CD4-positive, alpha-beta T cell (primary cell): ENCODE results near the gene PTPRS. TPM values are rescaled to one million over a fixed set of nuclear protein-coding genes. Genes with fewer than 3 reads are reported as not detected.
A peak's percentile ranks its signal among the peaks of the same experiment; 100 is the strongest.

Experiments used
- ATAC-seq: fragments of 200-7000 bp; cut with Tn5 transposase; one replicate; pipeline ENCODE4 v1.10.0; 2022; ENCODE audit warnings: mild to moderate bottlenecking; ENCODE audit not compliant: poor library complexity
- CTCF ChIA-PET: fragments of 350-600 bp; sonication (Branson Sonifier 250); formaldehyde crosslinking; loops from one replicate; lab custom pipeline; 2021; ENCODE audit warnings: antibody characterized with exemption, inconsistent platforms; lab: Charles Lee
- POLR2A ChIA-PET: fragments of 350-600 bp; sonication (Branson Sonifier 250); formaldehyde crosslinking; loops from one replicate; lab custom pipeline; 2021; ENCODE audit warnings: antibody characterized with exemption, inconsistent platforms; lab: Charles Lee
- DNase-seq, 14 experiments: peaks; one replicate each; pipeline ENCODE4 v3.0.0-alpha.2; 2013 to 2020; ENCODE audit warnings: mixed read lengths in 2 of 14
- H3K27ac ChIP-seq, 2 donors: one replicate each; pipeline versions ENCODE4 v1.5.1 to v1.7.0; 2013; ENCODE audit warnings: low read length in 2 of 2, low read depth in 1 of 2, mild to moderate bottlenecking in 1 of 2
- H3K27me3 ChIP-seq, 2 experiments: 1 replicate in 1 of 2; 2 replicates in 1 of 2; pipeline versions ENCODE4 v1.6.1 to v1.7.0; 2013; ENCODE audit warnings: low read length in 2 of 2, control low read depth in 1 of 2, mild to moderate bottlenecking in 1 of 2, moderate library complexity in 1 of 2; ENCODE audit not compliant: insufficient read depth in 2 of 2, control insufficient read depth in 1 of 2
- H3K36me3 ChIP-seq: one replicate; pipeline ENCODE4 v1.6.1; 2013; ENCODE audit warnings: low read length, control low read depth; ENCODE audit not compliant: insufficient read depth
- H3K4me1 ChIP-seq: one replicate; pipeline ENCODE4 v1.6.1; 2013; ENCODE audit warnings: low read length, control low read depth; ENCODE audit not compliant: insufficient read depth
- H3K4me3 ChIP-seq: one replicate; pipeline ENCODE4 v1.5.1; 2013; ENCODE audit warnings: mild to moderate bottlenecking, low read length, moderate library complexity
- H3K9me3 ChIP-seq, 2 experiments: 1 replicate in 1 of 2; 2 replicates in 1 of 2; pipeline versions ENCODE4 v1.6.1 to v1.7.0; 2013; ENCODE audit warnings: low read length in 2 of 2, mild to moderate bottlenecking in 2 of 2, control low read depth in 1 of 2, moderate library complexity in 1 of 2; ENCODE audit not compliant: control insufficient read depth in 1 of 2, insufficient read depth in 1 of 2
- H3K27ac Mint-ChIP-seq: one replicate; pipeline ENCODE4 v1.8.0; 2020; ENCODE audit warnings: mixed read lengths
- H3K27me3 Mint-ChIP-seq: one replicate; pipeline ENCODE4 v1.8.0; 2021; ENCODE audit warnings: mixed read lengths
- H3K36me3 Mint-ChIP-seq: one replicate; pipeline ENCODE4 v1.8.0; 2021; ENCODE audit warnings: low read depth, mixed read lengths
- H3K4me1 Mint-ChIP-seq: one replicate; pipeline ENCODE4 v1.8.0; 2021; ENCODE audit warnings: low read depth, mixed read lengths
- H3K4me3 Mint-ChIP-seq: one replicate; pipeline ENCODE4 v1.8.0; 2020; ENCODE audit warnings: mild to moderate bottlenecking, mixed read lengths
- H3K9me3 Mint-ChIP-seq: one replicate; pipeline ENCODE4 v1.8.0; 2020; ENCODE audit warnings: mixed read lengths
- intact Hi-C, 2 experiments: fragments of 100-400 bp; cut with DNase I in 1 of 2; cut with micrococcal nuclease in 1 of 2; formaldehyde crosslinking; loops; one replicate each; pipeline versions ENCODE4 v1.15.1 to v1.9.0; 2023 to 2025; cut with DNase I, micrococcal nuclease
- polyA plus RNA-seq, 2 donors: library from polyadenylated mRNA; unstranded; fragments of 120-200 nt; gene quantifications; one replicate each; pipeline ENCODE4 v1.2.1, GENCODE V29; 2013
- total RNA-seq, 174 experiments: library from RNA in 2 of 174; stranded (reverse) in 2 of 174; gene quantifications; one replicate each; pipeline ENCODE4 v1.2.3 and lab custom pipeline; 2021 to 2026
- TF ChIP-seq, protein P1 (sequence below): fragments of 200-600 bp; IDR thresholded peaks from one replicate; pipeline ENCODE4 v1.8.0; 2022; ENCODE audit warnings: antibody characterized with exemption, mild to moderate bottlenecking

Gene PTPRS
- total RNA-seq (1 to 10 TPM; 5.3 to 6.3 TPM), total RNA-seq (lab: John Stamatoyannopoulos, UW) (0.20 to 31.3 (median 3.9) reads per million in 172 experiments)
- 4.3 TPM for polyA plus RNA-seq (2013, experiment 1 of 2)
- 2.6 TPM for polyA plus RNA-seq (2013, experiment 2 of 2)

DNA sequence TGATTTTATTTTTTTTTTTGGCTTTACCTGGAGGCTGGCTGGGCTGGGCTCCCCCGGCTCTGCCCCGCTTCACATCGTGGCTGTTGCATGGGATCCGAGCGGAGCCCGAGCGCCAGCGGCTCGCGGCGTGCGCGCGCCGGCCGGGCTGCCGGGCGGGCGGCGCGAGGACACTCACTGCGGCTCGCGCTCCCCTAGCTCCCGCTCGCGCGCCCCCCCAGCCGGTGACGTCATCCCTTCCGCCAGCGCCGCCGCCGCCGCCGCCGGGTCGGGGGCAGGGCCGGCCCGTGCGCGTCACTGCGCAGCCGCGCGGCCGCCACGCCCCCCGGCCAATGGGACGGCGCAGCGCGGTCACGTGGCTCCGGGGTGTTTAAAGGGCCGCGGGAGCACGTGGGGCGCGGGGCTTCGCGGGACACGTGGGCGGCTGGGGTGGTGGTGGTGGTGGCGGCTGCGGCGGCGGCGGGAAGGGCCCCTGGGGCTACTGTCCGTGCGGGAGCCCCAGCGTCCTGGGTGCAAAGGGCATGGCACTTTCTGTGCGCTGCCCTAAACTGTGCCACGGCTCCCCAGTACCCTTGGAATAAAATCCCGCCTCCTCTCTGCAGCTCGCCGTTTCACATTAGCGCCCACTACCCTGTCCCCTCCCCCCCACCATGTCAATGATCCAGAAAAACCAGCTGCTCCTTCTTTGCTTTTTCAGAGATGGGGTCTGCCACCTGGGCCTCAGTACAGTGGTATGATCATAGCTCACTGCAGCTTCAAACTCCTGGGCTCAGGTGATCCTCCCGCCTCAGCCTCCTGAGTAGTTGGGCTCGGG, at the start of gene PTPRS:
TSS of gene PTPRS (minus strand) at position 176 of the 811 bp plus-strand sequence. CDS start 54,672 bp downstream, outside the sequence.
- no peak within 1 kb of the TSS for H3K27ac Mint-ChIP-seq
- Histone ChIP-seq H3K36me3 (no peaks in the 10 kb centered on the region), H3K27ac (no peak within 1 kb of the TSS), H3K4me1 (peaks cover 21% of the 10 kb centered on the region), H3K27me3 (peaks cover 45 to 54% of the 10 kb centered on the region in 2 experiments), H3K9me3 (peaks cover 0 to 23% of the 10 kb centered on the region in 2 experiments), H3K4me3 (peak within 1 kb of the TSS; percentile 44)
- peaks cover 61% of the 10 kb centered on the region for H3K27me3 Mint-ChIP-seq
- H3K9me3 Mint-ChIP-seq = no peaks in the 10 kb centered on the region
- DNase-seq = peak; percentile 32 to 78 (median 46)
- H3K36me3 Mint-ChIP-seq = no peaks in the 10 kb centered on the region
- intact Hi-C loops = no loop called here
- TF ChIP-seq, protein P1, sequence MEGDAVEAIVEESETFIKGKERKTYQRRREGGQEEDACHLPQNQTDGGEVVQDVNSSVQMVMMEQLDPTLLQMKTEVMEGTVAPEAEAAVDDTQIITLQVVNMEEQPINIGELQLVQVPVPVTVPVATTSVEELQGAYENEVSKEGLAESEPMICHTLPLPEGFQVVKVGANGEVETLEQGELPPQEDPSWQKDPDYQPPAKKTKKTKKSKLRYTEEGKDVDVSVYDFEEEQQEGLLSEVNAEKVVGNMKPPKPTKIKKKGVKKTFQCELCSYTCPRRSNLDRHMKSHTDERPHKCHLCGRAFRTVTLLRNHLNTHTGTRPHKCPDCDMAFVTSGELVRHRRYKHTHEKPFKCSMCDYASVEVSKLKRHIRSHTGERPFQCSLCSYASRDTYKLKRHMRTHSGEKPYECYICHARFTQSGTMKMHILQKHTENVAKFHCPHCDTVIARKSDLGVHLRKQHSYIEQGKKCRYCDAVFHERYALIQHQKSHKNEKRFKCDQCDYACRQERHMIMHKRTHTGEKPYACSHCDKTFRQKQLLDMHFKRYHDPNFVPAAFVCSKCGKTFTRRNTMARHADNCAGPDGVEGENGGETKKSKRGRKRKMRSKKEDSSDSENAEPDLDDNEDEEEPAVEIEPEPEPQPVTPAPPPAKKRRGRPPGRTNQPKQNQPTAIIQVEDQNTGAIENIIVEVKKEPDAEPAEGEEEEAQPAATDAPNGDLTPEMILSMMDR = no peak
- peak; percentile 72 for ATAC-seq
- peak within 1 kb of the TSS; percentile 76 for H3K4me3 Mint-ChIP-seq
- ChIA-PET CTCF (no interaction called here), POLR2A (no interaction called here)
- peaks cover 18% of the 10 kb centered on the region for H3K4me1 Mint-ChIP-seq

DNA sequence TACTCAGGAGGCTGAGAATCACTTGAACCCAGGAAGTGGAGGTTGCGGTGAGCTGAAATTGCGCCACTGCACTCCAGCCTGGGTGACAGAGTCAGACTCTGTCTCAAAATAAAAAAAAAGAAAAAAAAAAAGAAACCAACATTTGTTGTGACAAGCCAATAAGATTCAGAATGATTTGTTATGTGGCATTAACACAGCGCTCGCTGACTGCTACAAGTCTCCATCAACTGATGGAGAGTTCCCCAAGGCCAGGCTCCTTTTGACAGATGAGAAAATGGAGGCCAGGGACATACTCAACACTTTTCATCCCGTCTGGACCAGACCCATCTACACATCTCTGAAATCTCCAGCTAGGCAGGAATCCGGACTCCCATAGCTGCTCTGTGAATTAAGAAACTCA, 48.7 kb upstream of the PTPRS start:
- Histone ChIP-seq H3K9me3 (peaks cover 0 to 17% of the 10 kb centered on the region in 2 experiments), H3K4me1 (no peaks in the 10 kb centered on the region), H3K27ac (no peak overlapping the region), H3K27me3 (peaks cover 22% of the 10 kb centered on the region in 2 experiments), H3K4me3 (no peak overlapping the region), H3K36me3 (no peaks in the 10 kb centered on the region)
- peaks cover 8% of the 10 kb centered on the region for H3K9me3 Mint-ChIP-seq
- no peaks in the 10 kb centered on the region for H3K36me3 Mint-ChIP-seq
- POLR2A ChIA-PET = no interaction called here
- CTCF ChIA-PET = interaction anchor here (0.6 kb wide), 1 partner anchor 10 kb away, joined by 5 read pairs; no protein-coding TSS in a partner anchor
- no peak for DNase-seq
- H3K27ac Mint-ChIP-seq = no peak overlapping the region
- H3K4me1 Mint-ChIP-seq = no peaks in the 10 kb centered on the region
- intact Hi-C loops = no loop called here
- peaks cover 65% of the 10 kb centered on the region for H3K27me3 Mint-ChIP-seq
- TF ChIP-seq, protein P1 = no peak
- no peak for ATAC-seq
- no peak overlapping the region for H3K4me3 Mint-ChIP-seq

DNA sequence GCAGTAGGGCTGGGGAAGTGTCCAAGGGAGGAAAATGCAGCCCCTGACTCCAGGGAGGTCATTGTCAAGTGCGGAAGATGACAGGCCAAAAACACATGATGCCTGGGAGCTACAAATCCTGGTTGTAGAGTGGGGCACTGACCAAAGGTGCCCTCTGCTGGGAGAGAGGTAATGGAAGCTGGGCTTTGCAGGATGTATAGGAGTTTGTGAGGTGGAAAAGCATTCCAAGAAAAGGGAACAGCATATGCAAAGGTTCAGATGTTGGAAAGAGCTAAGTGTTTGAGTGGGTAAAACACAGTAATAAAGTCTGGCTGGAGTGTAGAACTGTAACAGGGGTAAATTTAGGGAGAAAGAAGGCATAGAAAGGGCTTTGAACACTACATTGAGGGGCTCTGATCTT, 46.9 kb upstream of the PTPRS start:
- Mint-ChIP-seq H3K9me3 (peaks cover 11% of the 10 kb centered on the region), H3K27me3 (peaks cover 53% of the 10 kb centered on the region), H3K27ac (no peak overlapping the region)

More for the DNA sequence above, 46.9 kb upstream of the PTPRS start:
- DNase-seq = no peak
- H3K27me3 ChIP-seq = peaks cover 3 to 10% of the 10 kb centered on the region in 2 experiments
- peaks cover 3 to 17% of the 10 kb centered on the region in 2 experiments for H3K9me3 ChIP-seq
- no peak overlapping the region for H3K4me3 ChIP-seq
- H3K36me3 Mint-ChIP-seq = no peaks in the 10 kb centered on the region
- ChIA-PET POLR2A (no interaction called here), CTCF (no interaction called here)
- no peaks in the 10 kb centered on the region for H3K4me1 Mint-ChIP-seq
- H3K4me3 Mint-ChIP-seq = no peak overlapping the region
- H3K36me3 ChIP-seq = no peaks in the 10 kb centered on the region
- TF ChIP-seq, protein P1 = no peak
- intact Hi-C loops = no loop called here
- H3K4me1 ChIP-seq = no peaks in the 10 kb centered on the region
- H3K27ac ChIP-seq = no peak overlapping the region
- ATAC-seq = no peak
